ENCODE results near the gene KAT5. TPM values are rescaled to one million over a fixed set of nuclear protein-coding genes. Genes with fewer than 3 reads are reported as not detected.

Gene KAT5
- total RNA-seq, 2 donors from 2014 or later = 49.0 to 50.5 TPM

GRCh38 chr11:65716774-65717405, 4.8 kb downstream of the KAT5 start:
- no peaks in the 10 kb centered on the region for H3K27me3 ChIP-seq (replicated peaks; ENCODE audit: insufficient read depth)
- H3K4me1 ChIP-seq (ENCODE audit: control insufficient read depth in 1 of 2, low read depth in 2 of 2) = peaks cover 15 to 34% of the 10 kb centered on the region in 2 donors
- DNase-seq (ENCODE audit: low spot score) = no peak
- peaks cover 60% of the 10 kb centered on the region for H3K36me3 ChIP-seq
- ATAC-seq (ENCODE audit: insufficient number of reproducible peaks, low FRiP score, low read depth) = no peak
- H3K9me3 ChIP-seq = no peaks in the 10 kb centered on the region
- H3K27ac ChIP-seq = no peak overlapping the region
- H3K4me3 ChIP-seq = no peak overlapping the region
- no peak for TF ChIP-seq CTCF (IDR thresholded peaks at IDR 0.05)

GRCh38 chr11:65717906-65718305, 5.9 kb downstream of the KAT5 start:
- Histone ChIP-seq H3K36me3 (peaks cover 60% of the 10 kb centered on the region), H3K4me1 (ENCODE audit: control insufficient read depth in 1 of 2, low read depth in 2 of 2) (peaks cover 15 to 30% of the 10 kb centered on the region in 2 donors), H3K9me3 (no peaks in the 10 kb centered on the region), H3K27me3 (replicated peaks; ENCODE audit: insufficient read depth) (no peaks in the 10 kb centered on the region), H3K27ac (no peak overlapping the region), H3K4me3 (no peak overlapping the region)
- DNase-seq (ENCODE audit: low spot score) = no peak
- no peak for TF ChIP-seq CTCF (IDR thresholded peaks at IDR 0.05)
- ATAC-seq (ENCODE audit: insufficient number of reproducible peaks, low FRiP score, low read depth) = no peak

GRCh38 chr11:65718531-65718930, 6.5 kb downstream of the KAT5 start:
- Histone ChIP-seq H3K4me3 (no peak overlapping the region), H3K27ac (no peak overlapping the region), H3K4me1 (ENCODE audit: control insufficient read depth in 1 of 2, low read depth in 2 of 2) (peaks cover 15 to 24% of the 10 kb centered on the region in 2 donors), H3K36me3 (peaks cover 57% of the 10 kb centered on the region), H3K9me3 (no peaks in the 10 kb centered on the region), H3K27me3 (replicated peaks; ENCODE audit: insufficient read depth) (no peaks in the 10 kb centered on the region)
- ATAC-seq (ENCODE audit: insufficient number of reproducible peaks, low FRiP score, low read depth) (no peak), DNase-seq (ENCODE audit: low spot score) (no peak)
- no peak for TF ChIP-seq CTCF (IDR thresholded peaks at IDR 0.05)

GRCh38 chr11:65718964-65719492, 7.0 kb downstream of the KAT5 start:
- H3K4me3 ChIP-seq = peak overlapping the region; percentile 89
- no peaks in the 10 kb centered on the region for H3K9me3 ChIP-seq
- peaks cover 15 to 22% of the 10 kb centered on the region in 2 donors for H3K4me1 ChIP-seq (ENCODE audit: control insufficient read depth in 1 of 2, low read depth in 2 of 2)
- H3K27me3 ChIP-seq (replicated peaks; ENCODE audit: insufficient read depth) = no peaks in the 10 kb centered on the region
- ATAC-seq (ENCODE audit: insufficient number of reproducible peaks, low FRiP score, low read depth) = no peak
- H3K27ac ChIP-seq = no peak overlapping the region
- no peak for DNase-seq (ENCODE audit: low spot score)
- TF ChIP-seq CTCF (IDR thresholded peaks at IDR 0.05) = no peak
- peaks cover 52% of the 10 kb centered on the region for H3K36me3 ChIP-seq

GRCh38 chr11:65719871-65720210, 7.8 kb downstream of the KAT5 start:
- DNase-seq (ENCODE audit: low spot score) (no peak), ATAC-seq (ENCODE audit: insufficient number of reproducible peaks, low FRiP score, low read depth) (no peak)

More at GRCh38 chr11:65719871-65720210, 7.8 kb downstream of the KAT5 start:
- Histone ChIP-seq H3K27me3 (replicated peaks; ENCODE audit: insufficient read depth) (no peaks in the 10 kb centered on the region), H3K9me3 (no peaks in the 10 kb centered on the region), H3K4me1 (ENCODE audit: control insufficient read depth in 1 of 2, low read depth in 2 of 2) (peaks cover 15 to 22% of the 10 kb centered on the region in 2 donors), H3K4me3 (peak overlapping the region; percentile 89), H3K36me3 (peaks cover 44% of the 10 kb centered on the region), H3K27ac (peak overlapping the region; percentile 55 to 77)
- no peak for TF ChIP-seq CTCF (IDR thresholded peaks at IDR 0.05)

Data from thoracic aorta (tissue), 2 donors.